Activated naive CD4-positive, alpha-beta T cell treated with anti-CD3 and anti-CD28 coated beads, Interleukin-2, amount 50 U/mL, for 24 hours (primary cell): ENCODE measurements around the gene PSMC3IP.
A peak's percentile ranks its signal among the peaks of the same experiment; 100 is the strongest.

Source experiments
- H3K27ac Mint-ChIP-seq: one replicate; pipeline ENCODE4 v1.8.0; 2021; ENCODE audit warnings: mild to moderate bottlenecking, mixed read lengths
- H3K27me3 Mint-ChIP-seq: one replicate; pipeline ENCODE4 v1.8.0; 2021; ENCODE audit warnings: mixed read lengths
- H3K36me3 Mint-ChIP-seq: one replicate; pipeline ENCODE4 v1.8.0; 2021; ENCODE audit warnings: mixed read lengths
- H3K4me1 Mint-ChIP-seq: one replicate; pipeline ENCODE4 v1.8.0; 2021; ENCODE audit warnings: mixed read lengths
- H3K4me3 Mint-ChIP-seq: one replicate; pipeline ENCODE4 v1.8.0; 2021; ENCODE audit warnings: mild to moderate bottlenecking, mixed read lengths
- H3K9me3 Mint-ChIP-seq: one replicate; pipeline ENCODE4 v1.8.0; 2021; ENCODE audit warnings: mixed read lengths

PSMC3IP gene

DNA sequence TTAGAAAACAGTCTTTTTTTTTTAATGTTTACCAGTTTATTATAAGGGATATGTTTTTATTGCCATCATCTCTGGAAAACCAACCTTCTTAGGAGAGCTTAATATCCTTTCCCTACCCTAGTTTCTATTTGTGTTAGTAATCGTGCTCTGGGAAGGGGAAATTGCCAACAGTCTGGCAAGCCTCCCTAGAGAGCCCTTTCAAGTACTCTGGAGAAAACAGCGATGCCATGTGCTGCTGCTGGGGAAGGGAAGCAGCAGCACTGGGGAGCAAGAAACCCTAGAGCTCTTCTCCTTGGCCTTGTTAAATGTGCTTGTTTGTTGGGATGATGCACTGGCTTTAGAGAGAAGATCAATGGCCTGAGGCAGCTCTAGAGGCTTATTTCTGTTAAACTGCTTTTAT is 21.4 kb upstream of the PSMC3IP start:
- peaks cover 8% of the 10 kb centered on the region for H3K36me3 Mint-ChIP-seq
- peak overlapping the region; percentile 74 for H3K27ac Mint-ChIP-seq

DNA sequence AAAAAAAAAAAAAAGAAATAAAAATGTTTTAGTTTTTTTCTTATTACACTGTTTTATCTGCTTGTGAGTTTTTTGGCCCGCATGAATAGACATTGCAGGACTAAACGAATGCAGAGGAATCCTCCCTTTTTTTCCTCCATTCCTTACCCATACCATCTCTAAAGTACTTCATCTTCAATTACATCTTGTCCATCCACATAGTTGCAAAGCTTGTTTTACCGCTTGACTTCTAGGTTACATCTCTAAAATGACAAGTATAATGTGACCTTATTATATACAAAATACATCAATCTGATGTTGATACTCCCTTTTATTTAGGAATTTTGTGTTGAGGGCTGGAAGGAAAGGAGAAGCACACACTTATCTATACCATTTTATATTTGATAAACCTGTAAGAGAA is 18.9 kb upstream of the PSMC3IP start:
- no peaks in the 10 kb centered on the region for H3K9me3 Mint-ChIP-seq
- H3K27me3 Mint-ChIP-seq: no peaks in the 10 kb centered on the region
- H3K27ac Mint-ChIP-seq: no peak overlapping the region
- H3K4me3 Mint-ChIP-seq: no peak overlapping the region
- peaks cover 37% of the 10 kb centered on the region for H3K4me1 Mint-ChIP-seq
- H3K36me3 Mint-ChIP-seq: peaks cover 3% of the 10 kb centered on the region

More for the DNA sequence above, 21.4 kb upstream of the PSMC3IP start:
- H3K4me3 Mint-ChIP-seq: no peak overlapping the region
- H3K4me1 Mint-ChIP-seq: peaks cover 40% of the 10 kb centered on the region
- no peaks in the 10 kb centered on the region for H3K27me3 Mint-ChIP-seq
- no peaks in the 10 kb centered on the region for H3K9me3 Mint-ChIP-seq

- Mint-ChIP-seq H3K9me3 (no peaks in the 10 kb centered on the region), H3K27ac (no peak overlapping the region)
These were observed 13.9 kb upstream of the PSMC3IP start for GRCh38 chr17:42591411-42591810.

DNA sequence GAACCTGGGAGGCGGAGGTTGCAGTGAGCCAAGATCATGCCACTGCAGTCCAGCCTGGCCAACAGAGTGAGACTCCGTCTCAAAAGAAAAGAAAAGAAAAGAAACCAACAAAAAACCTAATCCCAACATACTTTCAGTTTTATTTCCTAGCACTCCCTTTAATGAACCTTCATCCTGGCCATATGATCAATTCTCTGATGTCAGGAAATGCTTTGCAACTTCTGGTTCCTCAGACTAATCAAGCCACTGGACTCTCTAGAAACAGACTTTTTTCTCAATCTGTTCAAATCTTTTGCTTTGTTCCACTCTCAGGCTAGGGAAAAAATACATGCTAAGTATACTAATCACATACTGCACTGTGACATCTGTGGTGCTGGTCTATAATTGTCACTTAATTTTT is 13.4 kb upstream of the PSMC3IP start:
- Mint-ChIP-seq H3K9me3 (no peaks in the 10 kb centered on the region), H3K4me1 (peaks cover 15% of the 10 kb centered on the region), H3K36me3 (peaks cover 5% of the 10 kb centered on the region), H3K27ac (no peak overlapping the region), H3K4me3 (no peak overlapping the region), H3K27me3 (no peaks in the 10 kb centered on the region)

More at GRCh38 chr17:42591411-42591810, 13.9 kb upstream of the PSMC3IP start:
- no peaks in the 10 kb centered on the region for H3K27me3 Mint-ChIP-seq
- H3K36me3 Mint-ChIP-seq: peaks cover 6% of the 10 kb centered on the region
- H3K4me3 Mint-ChIP-seq: no peak overlapping the region
- peaks cover 17% of the 10 kb centered on the region for H3K4me1 Mint-ChIP-seq

- Mint-ChIP-seq H3K9me3 (no peaks in the 10 kb centered on the region), H3K36me3 (peaks cover 9% of the 10 kb centered on the region), H3K4me3 (no peak overlapping the region), H3K27ac (peak overlapping the region; percentile 60), H3K27me3 (no peaks in the 10 kb centered on the region), H3K4me1 (peaks cover 9% of the 10 kb centered on the region)
These were observed 9.1 kb upstream of the PSMC3IP start for GRCh38 chr17:42586514-42587230.

GRCh38 chr17:42585353-42585752 is 7.8 kb upstream of the PSMC3IP start:
- Mint-ChIP-seq H3K4me3 (no peak overlapping the region), H3K27ac (peak overlapping the region; percentile 41), H3K36me3 (peaks cover 7% of the 10 kb centered on the region), H3K27me3 (no peaks in the 10 kb centered on the region), H3K4me1 (peaks cover 9% of the 10 kb centered on the region), H3K9me3 (no peaks in the 10 kb centered on the region)

DNA sequence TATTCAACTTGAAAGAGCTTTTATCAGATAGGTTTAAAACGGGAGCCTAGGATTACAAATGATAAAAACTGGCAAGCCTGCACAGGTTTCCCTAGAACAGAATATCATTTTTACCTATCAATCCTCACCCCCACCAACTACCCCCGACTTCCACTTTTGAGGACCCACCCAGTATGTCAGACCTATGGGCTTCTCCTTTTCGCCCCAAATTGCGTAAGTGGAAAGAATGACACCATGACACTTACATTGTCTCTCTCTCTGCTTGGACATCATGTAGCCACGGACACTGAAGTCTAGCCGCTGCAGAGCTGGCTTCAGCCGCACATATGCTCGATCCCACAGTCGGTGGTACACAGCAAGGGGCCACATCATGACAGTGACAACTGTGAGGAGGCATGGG is 7.4 kb upstream of the PSMC3IP start:
- H3K27ac Mint-ChIP-seq: no peak overlapping the region
- no peaks in the 10 kb centered on the region for H3K9me3 Mint-ChIP-seq
- H3K4me3 Mint-ChIP-seq: no peak overlapping the region
- peaks cover 7% of the 10 kb centered on the region for H3K36me3 Mint-ChIP-seq
- no peaks in the 10 kb centered on the region for H3K27me3 Mint-ChIP-seq
- H3K4me1 Mint-ChIP-seq: peaks cover 9% of the 10 kb centered on the region

GRCh38 chr17:42581744-42582270 is 4.3 kb upstream of the PSMC3IP start:
- Mint-ChIP-seq H3K27ac (no peak overlapping the region), H3K27me3 (no peaks in the 10 kb centered on the region), H3K4me1 (peaks cover 16% of the 10 kb centered on the region), H3K4me3 (no peak overlapping the region), H3K36me3 (peaks cover 4% of the 10 kb centered on the region), H3K9me3 (no peaks in the 10 kb centered on the region)

- H3K36me3 Mint-ChIP-seq: peaks cover 5% of the 10 kb centered on the region
- peak overlapping the region; percentile 46 for H3K4me3 Mint-ChIP-seq
- peak overlapping the region; percentile 1 for H3K27ac Mint-ChIP-seq
These were observed 2.4 kb upstream of the PSMC3IP start for GRCh38 chr17:42579794-42580551.

DNA sequence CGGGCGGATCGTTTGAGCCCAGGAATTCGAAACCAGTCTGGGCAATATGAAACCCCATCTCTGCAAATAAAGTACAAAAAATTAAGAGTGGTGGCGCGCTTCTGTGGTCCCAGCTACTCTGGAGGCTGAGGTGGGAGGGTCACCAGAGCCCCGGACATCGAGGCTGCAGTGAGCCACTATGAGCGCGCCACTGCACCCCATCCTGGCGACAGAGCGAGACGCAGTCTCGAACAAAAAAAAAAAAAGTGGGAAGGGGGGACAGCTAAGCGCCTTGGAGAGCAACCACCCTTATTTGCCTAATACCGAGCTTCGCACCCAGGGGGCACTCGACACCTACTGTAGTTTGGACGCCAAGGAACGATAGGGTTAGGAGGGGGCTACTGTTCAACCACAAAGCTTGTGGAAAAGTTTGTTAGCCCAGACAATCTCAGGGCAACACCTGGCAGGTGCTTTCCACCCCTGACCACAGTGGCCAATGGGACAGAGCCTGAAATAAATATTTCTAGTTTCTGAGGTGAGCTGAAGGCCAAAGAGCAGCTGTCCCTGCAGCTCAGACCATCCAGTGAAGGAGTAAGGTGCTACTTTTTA is 847 bp upstream of the PSMC3IP start:
- peaks cover 5% of the 10 kb centered on the region for H3K36me3 Mint-ChIP-seq
- peak overlapping the region; percentile 98 for H3K4me3 Mint-ChIP-seq
- peaks cover 28% of the 10 kb centered on the region for H3K4me1 Mint-ChIP-seq
- H3K27me3 Mint-ChIP-seq: no peaks in the 10 kb centered on the region
- peak overlapping the region; percentile 98 for H3K27ac Mint-ChIP-seq
- no peaks in the 10 kb centered on the region for H3K9me3 Mint-ChIP-seq

More at GRCh38 chr17:42579794-42580551, 2.4 kb upstream of the PSMC3IP start:
- Mint-ChIP-seq H3K4me1 (peaks cover 27% of the 10 kb centered on the region), H3K9me3 (no peaks in the 10 kb centered on the region), H3K27me3 (no peaks in the 10 kb centered on the region)

GRCh38 chr17:42577140-42577531 is 393 bp downstream of the PSMC3IP start:
- peak overlapping the region; percentile 98 for H3K4me3 Mint-ChIP-seq
- peak overlapping the region; percentile 98 for H3K27ac Mint-ChIP-seq
- no peaks in the 10 kb centered on the region for H3K27me3 Mint-ChIP-seq
- H3K36me3 Mint-ChIP-seq: peaks cover 7% of the 10 kb centered on the region
- peaks cover 31% of the 10 kb centered on the region for H3K4me1 Mint-ChIP-seq
- no peaks in the 10 kb centered on the region for H3K9me3 Mint-ChIP-seq

DNA sequence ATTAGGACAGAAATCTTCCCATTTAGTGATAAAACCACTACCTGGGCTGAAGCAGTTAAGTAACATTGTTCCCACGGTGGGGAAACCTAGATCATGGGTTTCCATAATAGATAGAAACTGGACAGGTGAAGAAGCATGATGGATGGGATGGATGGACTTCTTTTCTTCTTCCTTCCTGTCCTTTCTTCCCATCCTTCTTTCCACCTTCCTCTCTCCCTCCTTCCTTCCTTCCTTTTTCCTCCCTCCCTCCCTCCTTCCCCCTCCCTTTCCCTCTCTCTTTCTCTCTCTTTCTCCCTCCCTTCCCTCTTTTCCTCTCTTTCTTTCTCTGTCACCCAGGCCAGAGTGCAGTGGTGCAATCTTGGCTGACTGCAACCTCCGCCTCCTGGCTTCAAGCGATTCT is 3.1 kb downstream of the PSMC3IP start:
- Mint-ChIP-seq H3K4me3 (no peak overlapping the region), H3K4me1 (peaks cover 31% of the 10 kb centered on the region), H3K27ac (no peak overlapping the region), H3K27me3 (no peaks in the 10 kb centered on the region), H3K36me3 (peaks cover 15% of the 10 kb centered on the region), H3K9me3 (no peaks in the 10 kb centered on the region)

- Mint-ChIP-seq H3K36me3 (peaks cover 17% of the 10 kb centered on the region), H3K27me3 (no peaks in the 10 kb centered on the region), H3K4me3 (no peak overlapping the region), H3K27ac (peak overlapping the region; percentile 90), H3K4me1 (peaks cover 39% of the 10 kb centered on the region), H3K9me3 (no peaks in the 10 kb centered on the region)
These were observed 4.4 kb downstream of the PSMC3IP start for GRCh38 chr17:42573095-42573494.

GRCh38 chr17:42571435-42572225 is 5.9 kb downstream of the PSMC3IP start:
- H3K9me3 Mint-ChIP-seq: no peaks in the 10 kb centered on the region
- H3K4me1 Mint-ChIP-seq: peaks cover 34% of the 10 kb centered on the region
- H3K4me3 Mint-ChIP-seq: no peak overlapping the region
- peaks cover 19% of the 10 kb centered on the region for H3K36me3 Mint-ChIP-seq
- H3K27me3 Mint-ChIP-seq: no peaks in the 10 kb centered on the region
- H3K27ac Mint-ChIP-seq: no peak overlapping the region
